ENCODE measurements around the gene RPL6. TPM values are rescaled to one million over a fixed set of nuclear protein-coding genes. Genes with fewer than 3 reads are reported as not detected.

Gene RPL6
- total RNA-seq, 1 donor from 2014 or later = 1,628 TPM

DNA sequence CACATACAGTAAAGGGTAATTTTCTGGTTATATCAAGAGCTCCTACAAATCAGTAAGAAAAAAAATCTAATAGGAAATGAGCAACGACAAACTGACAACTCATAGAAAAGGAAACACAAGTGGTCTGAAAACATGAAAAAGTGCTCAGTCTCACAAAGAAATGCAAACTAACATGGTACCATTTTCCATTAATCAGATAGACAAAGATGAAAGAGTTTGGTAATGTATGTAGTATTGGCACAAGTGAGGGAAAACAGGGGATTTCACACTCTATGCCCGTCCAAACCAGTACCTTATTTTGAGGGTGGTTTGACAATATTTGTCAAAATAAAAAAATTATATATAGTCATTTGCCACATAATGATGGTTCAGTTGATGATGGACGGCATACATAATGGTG is 22.6 kb upstream of the RPL6 start:
- H3K27me3 Mint-ChIP-seq (ENCODE audit: low read depth) = no peaks in the 10 kb centered on the region
- no peaks in the 10 kb centered on the region for H3K9me3 Mint-ChIP-seq
- H3K4me3 Mint-ChIP-seq = no peak overlapping the region
- H3K36me3 Mint-ChIP-seq = no peaks in the 10 kb centered on the region
- no peak for TF ChIP-seq CTCF (IDR thresholded peaks at IDR 0.05; ENCODE audit: unreplicated experiment)
- H3K4me1 Mint-ChIP-seq = no peaks in the 10 kb centered on the region
- no peak overlapping the region for H3K27ac Mint-ChIP-seq
- no peak for DNase-seq (ENCODE audit: low spot score in 2 of 2, unreplicated experiment in 2 of 2)

DNA sequence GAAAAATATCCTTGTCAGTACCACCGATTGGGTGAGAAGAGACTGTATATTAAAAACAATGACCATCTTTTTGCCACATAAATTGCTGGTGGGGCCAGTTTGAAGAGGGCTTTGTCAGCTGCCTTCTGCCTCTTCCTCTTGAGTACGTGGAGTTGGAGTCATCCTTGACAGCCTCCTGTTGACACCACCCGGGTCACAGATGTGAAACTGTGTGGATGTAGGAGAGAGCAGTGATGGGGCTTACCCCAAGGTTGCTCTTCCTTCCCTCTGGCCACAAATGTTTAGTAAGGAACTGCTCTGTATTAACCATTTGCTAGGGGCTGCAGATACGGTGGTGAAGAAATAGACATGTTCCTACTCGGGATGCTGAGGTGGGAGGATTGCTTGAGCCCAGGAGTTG is 21.5 kb upstream of the RPL6 start:
- Mint-ChIP-seq H3K27me3 (ENCODE audit: low read depth) (no peaks in the 10 kb centered on the region), H3K27ac (no peak overlapping the region), H3K36me3 (no peaks in the 10 kb centered on the region), H3K9me3 (no peaks in the 10 kb centered on the region), H3K4me3 (no peak overlapping the region), H3K4me1 (no peaks in the 10 kb centered on the region)
- no peak for DNase-seq (ENCODE audit: low spot score in 2 of 2, unreplicated experiment in 2 of 2)
- no peak for TF ChIP-seq CTCF (IDR thresholded peaks at IDR 0.05; ENCODE audit: unreplicated experiment)

DNA sequence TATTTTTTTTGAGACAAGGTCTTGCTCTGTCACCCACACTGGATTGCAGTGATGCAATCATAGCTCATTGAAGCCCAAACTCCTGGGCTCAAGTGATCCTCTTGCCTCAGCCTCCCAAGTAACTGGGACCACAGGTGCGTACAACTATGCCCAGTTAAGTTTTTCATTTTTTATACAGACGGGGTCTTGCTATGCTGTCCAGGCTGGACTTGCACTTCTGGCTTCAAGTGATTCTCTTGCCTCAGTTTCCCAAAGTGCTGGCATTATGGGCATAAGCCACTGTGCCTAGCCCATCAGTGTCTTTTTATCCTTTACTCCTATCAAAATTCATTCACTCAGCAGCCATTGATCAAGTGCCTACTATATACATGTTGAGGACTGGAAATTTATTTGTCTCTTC is 18.4 kb upstream of the RPL6 start:
- Mint-ChIP-seq H3K4me1 (peaks cover 5% of the 10 kb centered on the region), H3K27me3 (ENCODE audit: low read depth) (no peaks in the 10 kb centered on the region), H3K36me3 (no peaks in the 10 kb centered on the region), H3K9me3 (no peaks in the 10 kb centered on the region), H3K4me3 (no peak overlapping the region), H3K27ac (no peak overlapping the region)
- no peak for TF ChIP-seq CTCF (IDR thresholded peaks at IDR 0.05; ENCODE audit: unreplicated experiment)
- no peak for DNase-seq (ENCODE audit: low spot score in 2 of 2, unreplicated experiment in 2 of 2)

DNA sequence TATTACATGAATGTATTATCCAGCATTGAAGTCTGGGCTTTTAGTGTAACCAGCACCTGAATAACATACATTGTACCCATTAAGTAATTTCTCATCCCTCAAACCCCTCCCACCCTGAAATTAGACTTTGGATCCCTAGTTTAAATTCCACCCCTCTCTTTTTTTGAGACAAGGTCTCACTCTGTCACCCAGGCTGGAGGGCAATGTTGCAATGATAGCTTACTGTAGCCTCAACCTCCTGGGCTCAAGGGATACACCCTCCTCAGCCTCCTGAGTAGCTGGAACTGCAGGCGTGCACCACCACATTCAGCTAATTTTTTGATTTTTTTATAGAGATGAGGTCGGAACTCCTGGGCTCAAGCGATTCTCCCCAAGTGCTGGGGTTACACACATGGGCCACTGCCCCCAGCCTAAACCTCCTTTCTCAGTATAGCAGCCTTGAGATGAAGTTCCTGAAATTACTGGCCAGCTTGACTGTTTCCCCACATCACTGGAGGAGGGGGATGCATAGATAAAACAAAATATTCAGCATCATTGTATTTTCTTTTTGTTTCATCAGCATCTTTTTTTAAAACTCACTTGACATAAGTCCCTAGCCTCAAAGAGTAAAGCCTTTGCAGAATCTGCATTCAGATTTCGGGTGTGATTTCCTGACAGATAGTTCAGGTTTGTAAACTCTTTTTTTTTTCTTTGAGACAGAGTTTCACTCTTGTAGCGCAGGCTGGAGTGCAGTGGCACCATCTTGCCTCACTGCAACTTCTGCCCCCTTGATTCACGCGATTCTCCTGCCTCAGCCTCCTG is 16.4 kb upstream of the RPL6 start:
- Mint-ChIP-seq H3K27ac (no peak overlapping the region), H3K36me3 (no peaks in the 10 kb centered on the region), H3K9me3 (no peaks in the 10 kb centered on the region), H3K4me1 (peaks cover 11% of the 10 kb centered on the region), H3K4me3 (no peak overlapping the region), H3K27me3 (ENCODE audit: low read depth) (no peaks in the 10 kb centered on the region)
- TF ChIP-seq CTCF (IDR thresholded peaks at IDR 0.05; ENCODE audit: unreplicated experiment) = no peak
- no peak for DNase-seq (ENCODE audit: low spot score in 2 of 2, unreplicated experiment in 2 of 2)

DNA sequence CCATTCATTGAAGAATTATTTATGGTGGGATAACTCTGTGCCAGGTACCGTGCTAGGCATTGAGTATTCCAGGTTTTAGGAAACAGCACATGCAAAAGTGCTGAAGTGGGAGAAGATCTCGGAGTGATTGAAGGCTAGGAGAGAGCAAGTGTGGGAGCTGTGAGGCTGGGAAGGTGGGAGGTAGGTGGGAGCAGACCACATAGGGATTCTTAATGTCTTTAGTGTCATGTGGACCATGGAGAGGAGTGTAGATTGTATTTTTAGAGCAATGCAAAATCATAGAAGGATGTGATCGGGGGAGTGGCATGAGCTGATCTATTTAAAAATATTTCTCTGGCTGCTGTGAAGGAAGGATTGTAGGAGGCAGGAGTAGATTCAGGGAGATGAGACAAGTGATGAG is 14.7 kb upstream of the RPL6 start:
- Mint-ChIP-seq H3K4me3 (no peak overlapping the region), H3K27me3 (ENCODE audit: low read depth) (no peaks in the 10 kb centered on the region), H3K27ac (peak overlapping the region; percentile 8), H3K36me3 (no peaks in the 10 kb centered on the region), H3K4me1 (peaks cover 24% of the 10 kb centered on the region), H3K9me3 (no peaks in the 10 kb centered on the region)
- DNase-seq (ENCODE audit: low spot score in 2 of 2, unreplicated experiment in 2 of 2) = no peak
- no peak for TF ChIP-seq CTCF (IDR thresholded peaks at IDR 0.05; ENCODE audit: unreplicated experiment)
